Activated CD8-positive, alpha-beta memory T cell treated with anti-CD3 and anti-CD28 coated beads, Interleukin-2, amount 50 U/mL, for 48 hours (primary cell): ENCODE results near the gene TMEM94.

Experiments used
- DNase-seq: peaks from one replicate; pipeline ENCODE4 v3.0.0-alpha.2; 2020

TMEM94 gene

DNA sequence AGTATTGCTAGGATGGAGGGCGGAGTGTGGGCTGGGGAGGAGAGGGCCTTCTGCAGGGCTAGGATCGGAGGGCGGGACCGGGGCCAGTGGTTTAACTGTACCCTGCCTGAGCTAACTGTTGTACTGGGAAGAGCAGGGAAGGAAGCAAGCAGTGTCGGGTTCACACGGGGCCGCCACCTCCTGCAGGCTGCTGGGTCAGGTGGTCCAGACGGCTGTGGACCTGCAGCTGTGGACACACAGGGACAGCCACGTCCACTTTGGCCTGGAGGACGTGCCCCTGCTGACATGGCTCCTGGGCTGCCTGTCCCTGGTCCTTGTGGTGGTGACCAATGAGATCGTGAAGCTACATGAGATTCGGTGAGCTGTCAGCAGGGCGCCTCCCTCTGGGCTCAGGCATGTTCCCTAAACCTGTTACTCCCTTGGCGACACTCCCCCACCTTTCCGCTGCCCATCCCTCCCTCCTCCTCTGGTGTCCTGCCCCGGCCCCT lies 42.3 kb downstream of the TMEM94 start:
- no peak for DNase-seq

GRCh38 chr17:75499313-75500022 lies 43.0 kb downstream of the TMEM94 start:
- no peak for DNase-seq

DNA sequence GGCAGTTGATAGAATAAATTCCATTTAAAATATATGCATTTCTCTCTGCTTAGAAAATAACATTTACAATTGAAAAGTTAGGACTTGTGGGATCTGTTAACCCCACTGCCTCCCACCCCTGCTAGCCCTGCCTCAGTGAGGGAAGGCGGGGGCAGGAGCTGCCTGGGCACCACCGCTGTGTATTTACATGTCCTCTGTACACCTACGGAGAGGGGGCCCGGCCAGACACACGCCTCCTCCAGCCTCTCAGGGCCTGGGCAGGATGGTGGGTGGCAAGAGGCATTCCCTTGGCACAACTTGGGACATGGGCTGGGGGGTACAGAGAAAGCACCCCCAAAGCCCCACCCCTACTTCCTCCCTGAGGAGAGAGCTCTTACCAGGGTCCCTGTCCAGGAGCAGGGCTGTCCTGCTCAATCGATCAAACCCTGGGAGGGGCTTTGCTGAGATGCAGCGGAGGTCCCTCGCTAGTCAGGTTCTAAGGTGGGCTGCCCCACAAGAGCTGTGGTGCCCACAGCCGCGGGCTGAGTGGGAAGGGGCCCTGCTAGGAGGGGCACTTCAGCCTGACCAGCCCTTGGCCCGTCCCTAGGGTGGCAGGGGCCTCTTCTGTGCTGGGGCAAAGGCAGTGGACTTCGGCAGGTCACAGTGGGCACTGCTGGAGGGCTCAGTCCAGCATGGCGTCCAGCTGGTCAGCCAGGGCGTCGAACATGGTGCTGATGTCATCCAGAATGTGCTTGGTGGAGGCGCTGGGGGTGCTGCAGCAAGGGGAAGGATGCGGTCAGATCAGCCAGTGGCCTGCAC lies 44.2 kb downstream of the TMEM94 start:
- no peak for DNase-seq

- no peak for DNase-seq
These were observed 45.1 kb downstream of the TMEM94 start for GRCh38 chr17:75501378-75502071.

GRCh38 chr17:75502072-75502720 lies 45.8 kb downstream of the TMEM94 start:
- no peak for DNase-seq

GRCh38 chr17:75502721-75503329 lies 46.4 kb downstream of the TMEM94 start:
- no peak for DNase-seq

GRCh38 chr17:75503337-75503950 lies 47.0 kb downstream of the TMEM94 start:
- no peak for DNase-seq

- no peak for DNase-seq
These were observed 47.5 kb downstream of the TMEM94 start for GRCh38 chr17:75503976-75504346.

DNA sequence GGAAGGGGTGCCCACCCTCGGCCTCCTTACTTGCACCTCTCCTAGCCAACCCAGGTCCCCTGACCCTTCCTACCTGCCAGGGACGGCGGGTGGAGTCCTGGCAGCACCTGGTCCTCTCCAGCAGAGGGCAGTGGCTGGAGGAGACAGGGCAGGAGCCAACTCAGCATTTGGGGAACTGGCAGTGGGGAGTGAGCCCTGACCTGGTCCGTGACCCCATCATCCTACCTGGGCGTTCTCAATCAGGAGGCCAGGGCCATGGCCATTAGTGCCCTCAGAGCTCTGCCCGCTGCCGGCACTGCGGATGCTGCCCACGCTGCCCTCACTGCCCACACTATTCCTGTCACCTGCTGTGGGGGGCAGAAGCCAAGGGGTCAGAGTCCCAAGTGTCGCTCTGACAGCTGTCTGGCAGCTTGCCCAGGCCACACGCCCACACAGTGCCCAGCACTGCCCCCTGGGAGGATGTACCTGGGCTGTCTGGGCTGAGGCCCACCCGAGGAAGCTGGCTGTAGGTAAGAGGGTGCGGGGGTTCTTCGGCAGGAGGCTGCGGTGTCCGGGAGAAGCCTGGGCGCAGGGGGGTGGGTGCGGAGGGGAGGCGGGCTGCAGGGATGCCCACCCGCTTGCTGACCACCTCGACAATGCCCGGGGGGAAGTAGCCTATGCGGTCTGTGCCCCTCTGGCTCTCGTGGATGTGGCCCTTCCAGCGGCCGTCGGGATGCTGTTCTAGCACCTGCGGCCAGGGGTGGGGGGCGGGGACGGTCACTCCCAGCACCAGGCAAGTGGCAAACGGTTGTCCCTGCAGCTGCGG lies 48.1 kb downstream of the TMEM94 start:
- DNase-seq = peak; percentile 61

DNA sequence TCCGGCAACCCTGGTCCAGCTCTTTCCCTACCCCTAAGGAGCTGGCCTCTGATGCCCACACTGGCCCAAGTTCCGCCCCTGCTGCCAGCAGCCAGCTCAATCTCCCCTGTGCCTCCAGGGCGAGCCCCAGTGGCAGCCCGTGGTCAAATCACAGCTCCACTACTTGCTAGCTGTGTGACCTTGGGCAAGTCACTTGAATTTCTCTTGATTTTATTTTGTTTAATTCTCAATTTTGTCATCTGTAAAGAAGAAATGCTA lies 48.6 kb downstream of the TMEM94 start:
- no peak for DNase-seq

- no peak for DNase-seq
These were observed 49.2 kb downstream of the TMEM94 start for GRCh38 chr17:75505640-75506039.

DNA sequence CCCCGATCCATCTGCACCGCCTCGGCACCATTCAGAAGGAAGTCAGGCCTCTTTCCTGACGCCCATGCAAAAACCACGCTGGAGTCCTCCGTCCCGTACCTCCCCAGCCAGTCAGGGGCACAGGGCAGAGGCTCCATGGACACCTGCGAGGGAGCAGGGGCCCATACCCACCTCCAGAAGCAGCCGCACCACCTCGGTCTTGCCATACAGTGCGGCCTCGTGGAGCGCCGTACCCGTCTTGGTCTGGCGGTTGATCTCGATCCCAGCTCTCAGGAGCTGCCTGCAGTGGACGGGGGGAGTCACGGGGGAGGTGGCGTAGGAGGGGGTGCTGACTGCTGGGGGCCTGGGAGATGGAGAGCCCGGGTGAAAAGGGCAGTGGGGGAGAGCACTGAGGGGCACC lies 49.7 kb downstream of the TMEM94 start:
- no peak for DNase-seq

DNA sequence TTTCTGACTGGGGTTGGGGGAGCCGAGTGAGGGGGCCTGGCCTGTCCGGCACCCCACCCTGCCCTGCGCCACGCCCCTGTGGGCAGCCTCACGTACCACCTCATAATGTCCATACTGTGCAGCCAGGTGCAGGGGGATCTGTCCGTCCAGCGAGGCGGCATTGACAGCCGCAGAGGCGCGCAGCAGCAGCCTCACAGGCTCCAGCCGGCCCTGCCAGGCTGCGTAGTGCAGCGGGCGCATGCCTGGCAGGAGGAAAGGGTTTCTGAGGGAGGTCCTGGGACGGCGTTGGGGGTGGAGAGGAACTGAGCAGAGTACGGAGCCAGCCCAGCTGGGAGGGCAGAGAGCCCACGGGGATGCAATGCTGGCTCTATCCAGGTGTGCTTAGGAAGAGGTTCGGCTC lies 50.5 kb downstream of the TMEM94 start:
- no peak for DNase-seq

- no peak for DNase-seq
These were observed 51.6 kb downstream of the TMEM94 start for GRCh38 chr17:75507733-75508719.

GRCh38 chr17:75508931-75509361 lies 52.5 kb downstream of the TMEM94 start:
- no peak for DNase-seq

DNA sequence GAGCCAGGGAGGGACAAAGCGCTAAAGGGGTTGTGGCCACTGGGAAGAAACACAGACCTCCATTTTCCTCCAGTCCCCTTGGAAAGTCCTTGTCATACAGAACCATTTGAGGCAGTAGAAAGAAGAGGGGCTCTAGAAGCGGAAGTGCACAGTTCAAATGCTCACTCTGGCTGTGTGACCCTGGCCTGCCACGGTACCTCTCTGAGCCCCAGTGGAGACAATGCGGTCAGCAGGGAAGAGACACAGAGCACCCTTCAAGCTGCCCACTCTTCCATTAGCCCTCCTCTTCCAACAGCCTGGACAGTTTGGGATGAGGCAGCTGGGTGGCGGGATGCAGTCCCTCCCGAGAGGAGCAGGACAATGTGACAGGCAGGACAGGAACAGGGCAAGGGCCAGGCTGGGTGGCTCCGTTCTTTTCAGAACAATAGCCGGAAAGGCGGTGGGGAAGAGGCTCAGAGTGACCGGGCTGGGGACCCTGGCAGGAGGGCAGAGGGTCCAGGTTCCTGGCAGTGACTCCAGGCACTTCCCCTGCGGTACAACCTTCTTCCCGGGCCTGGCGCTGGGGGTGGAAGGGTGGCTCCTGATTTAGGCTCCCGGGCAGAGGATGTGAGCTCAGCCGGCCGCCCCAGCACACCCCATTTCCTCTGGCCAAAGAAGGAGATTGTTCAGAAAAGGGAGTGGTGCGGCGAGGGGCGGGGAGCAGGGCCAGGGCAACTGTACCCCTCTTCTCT lies 53.3 kb downstream of the TMEM94 start:
- no peak for DNase-seq

GRCh38 chr17:75511270-75511609 lies 54.8 kb downstream of the TMEM94 start:
- DNase-seq = no peak

DNA sequence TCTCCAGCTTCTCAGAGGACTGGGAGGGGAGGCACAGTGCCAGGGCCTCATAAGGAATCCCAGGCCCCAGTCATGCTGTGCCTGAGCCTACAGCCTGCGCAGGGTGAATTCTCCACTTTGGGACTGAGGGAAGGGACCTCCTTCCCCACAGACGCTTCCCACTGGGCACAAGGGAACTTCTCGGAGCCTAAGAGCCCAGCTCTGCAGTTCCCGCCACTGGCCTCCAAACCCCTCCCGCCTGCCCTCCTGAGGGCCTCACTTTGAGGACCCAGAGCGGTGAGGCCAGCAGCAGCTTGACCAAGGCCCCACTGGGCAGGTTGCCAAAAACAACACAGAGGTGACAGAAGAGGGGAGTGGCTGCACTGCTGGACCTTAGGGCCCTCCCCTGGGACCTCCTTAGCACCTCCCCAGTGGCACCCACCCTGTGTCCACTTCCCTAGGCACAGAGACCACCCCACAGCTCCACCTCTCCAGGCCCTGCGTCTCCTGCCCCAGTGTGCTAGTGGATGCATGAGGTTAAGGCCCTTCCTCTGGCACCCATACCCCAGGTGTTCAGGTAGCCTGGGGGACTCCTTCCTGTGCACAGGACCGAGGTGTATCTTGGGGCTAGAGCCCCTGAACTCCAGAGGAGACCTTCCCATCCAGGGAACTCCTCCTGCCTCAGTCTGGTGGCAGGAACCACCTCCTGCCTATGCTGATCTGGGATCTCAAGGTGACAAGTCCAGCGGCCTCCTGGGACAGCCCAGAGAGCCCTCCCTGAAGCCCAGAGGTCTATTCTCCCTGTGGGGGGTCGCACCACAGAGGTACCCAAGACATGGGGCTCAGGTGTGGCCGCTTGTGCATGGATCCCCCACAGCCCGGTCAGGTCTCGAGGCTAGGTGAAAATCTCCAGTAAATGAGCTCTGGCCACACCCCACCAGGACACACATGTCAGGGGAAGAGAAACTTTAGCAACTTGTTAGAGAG lies 55.5 kb downstream of the TMEM94 start:
- DNase-seq = no peak
